GM19043 (cell line): Measurements from ENCODE around the gene LMAN2L.

ENCODE experiments used
- ATAC-seq: cut with Tn5 transposase; IDR thresholded peaks from one replicate; pipeline ENCODE4 v1.9.1; 2021; ENCODE audit warnings: low read depth; ENCODE audit not compliant: unreplicated experiment

LMAN2L gene

GRCh38 chr2:96662360-96662759, 77.5 kb downstream of the LMAN2L start:
- no peak for ATAC-seq

GRCh38 chr2:96661324-96661723, 78.5 kb downstream of the LMAN2L start:
- no peak for ATAC-seq

GRCh38 chr2:96656540-96656939, 83.3 kb downstream of the LMAN2L start:
- no peak for ATAC-seq
